Erythroblast (primary cell): ENCODE measurements around the gene SLC7A14.

ENCODE experiments used
- DNase-seq, 2 experiments: peaks; one replicate each; lab custom pipeline; 2025; lab: John Stamatoyannopoulos, UW
- GATA1 ChIP-seq: IDR thresholded peaks from 2 replicates; pipeline ENCODE4 v1.6.1; 2011; ENCODE audit warnings: low read depth, mild to moderate bottlenecking, control low read depth, low read length, moderate library complexity
- POLR2A ChIP-seq: IDR thresholded peaks from 2 replicates; pipeline ENCODE4 v1.6.1; 2011; ENCODE audit warnings: mild to moderate bottlenecking, low read length

Gene SLC7A14

GRCh38 chr3:170606675-170607074, 20.8 kb upstream of the SLC7A14 start:
- TF ChIP-seq POLR2A (no peak), GATA1 (no peak)
- DNase-seq, result no peak

- no peak for TF ChIP-seq GATA1
- no peak for TF ChIP-seq POLR2A
- DNase-seq, result no peak
Observed at GRCh38 chr3:170605490-170605889, 19.6 kb upstream of the SLC7A14 start.

GRCh38 chr3:170603770-170604510, 18.1 kb upstream of the SLC7A14 start:
- TF ChIP-seq GATA1 (no peak), POLR2A (no peak)
- DNase-seq, result no peak

- no peak for DNase-seq
- TF ChIP-seq POLR2A (no peak), GATA1 (no peak)
Observed at GRCh38 chr3:170602556-170602955, 16.7 kb upstream of the SLC7A14 start.

GRCh38 chr3:170600005-170600624, 14.2 kb upstream of the SLC7A14 start:
- no peak for DNase-seq
- no peak for TF ChIP-seq POLR2A
- TF ChIP-seq GATA1, result no peak

- no peak for DNase-seq
- no peak for TF ChIP-seq POLR2A
- TF ChIP-seq GATA1, result no peak
Observed at GRCh38 chr3:170599091-170599490, 13.2 kb upstream of the SLC7A14 start.

GRCh38 chr3:170598091-170598502, 12.2 kb upstream of the SLC7A14 start:
- no peak for DNase-seq
- TF ChIP-seq POLR2A, result no peak
- TF ChIP-seq GATA1, result no peak

- TF ChIP-seq POLR2A (no peak), GATA1 (no peak)
- DNase-seq, result no peak
Observed at GRCh38 chr3:170594528-170594927, 8.7 kb upstream of the SLC7A14 start.

GRCh38 chr3:170593634-170594033, 7.8 kb upstream of the SLC7A14 start:
- no peak for TF ChIP-seq POLR2A
- DNase-seq, result no peak

- DNase-seq, result no peak
- TF ChIP-seq POLR2A (no peak), GATA1 (no peak)
Observed at GRCh38 chr3:170589113-170589512, 3.2 kb upstream of the SLC7A14 start.

- TF ChIP-seq POLR2A, result no peak
- TF ChIP-seq GATA1, result no peak
- DNase-seq, result no peak
Observed at GRCh38 chr3:170585008-170585936, 603 bp downstream of the SLC7A14 start.

GRCh38 chr3:170584585-170585007, 1.3 kb downstream of the SLC7A14 start:
- TF ChIP-seq POLR2A, result no peak
- no peak for TF ChIP-seq GATA1
- DNase-seq, result peak; percentile 75 to 80

- no peak for DNase-seq
- TF ChIP-seq GATA1 (no peak), POLR2A (no peak)
Observed at GRCh38 chr3:170579646-170580045, 6.2 kb downstream of the SLC7A14 start.
